HG03342 (cell line): ENCODE results near the gene DPEP2NB.
"Not testable (repeated sequence)": the region's sequence is repeated elsewhere in the genome, so short reads cannot be mapped to it uniquely, and the experiment has no call there.

Source experiments
- ATAC-seq: cut with Tn5 transposase; IDR thresholded peaks from one replicate; pipeline ENCODE4 v1.9.1; 2021; ENCODE audit warnings: mild to moderate bottlenecking, moderate library complexity; ENCODE audit not compliant: unreplicated experiment

Gene DPEP2NB

GRCh38 chr16:68019167-68019680, 3.5 kb upstream of the DPEP2NB start:
- no peak for ATAC-seq

GRCh38 chr16:68013440-68013839, 2.3 kb downstream of the DPEP2NB start:
- no peak for ATAC-seq

- not testable (repeated sequence) for ATAC-seq
Observed at GRCh38 chr16:68009872-68010271, 5.8 kb downstream of the DPEP2NB start.

GRCh38 chr16:68009157-68009735, 6.5 kb downstream of the DPEP2NB start:
- ATAC-seq = no peak

GRCh38 chr16:68005786-68006286, 9.9 kb downstream of the DPEP2NB start:
- no peak for ATAC-seq

GRCh38 chr16:68005211-68005610, 10.5 kb downstream of the DPEP2NB start:
- ATAC-seq = no peak

GRCh38 chr16:68003031-68003430, 12.7 kb downstream of the DPEP2NB start:
- ATAC-seq = no peak

- ATAC-seq = no peak
Observed at GRCh38 chr16:68000450-68000849, 15.3 kb downstream of the DPEP2NB start.

GRCh38 chr16:67999985-68000384, 15.7 kb downstream of the DPEP2NB start:
- ATAC-seq = no peak

GRCh38 chr16:67998779-67999688, 16.7 kb downstream of the DPEP2NB start, which contains the start of gene DPEP2:
TSS of gene DPEP2 (minus strand) at chr16:67999484. CDS start at chr16:67993212, 6,272 bp downstream.
- not testable (repeated sequence) for ATAC-seq

- ATAC-seq = not testable (repeated sequence)
Observed at GRCh38 chr16:67998231-67998778, 17.4 kb downstream of the DPEP2NB start.

- no peak for ATAC-seq
Observed at GRCh38 chr16:67996666-67997065, 19.0 kb downstream of the DPEP2NB start.

GRCh38 chr16:67995423-67995822, 20.3 kb downstream of the DPEP2NB start:
- no peak for ATAC-seq

- ATAC-seq = peak; percentile 12
Observed at GRCh38 chr16:67994040-67994408, 21.7 kb downstream of the DPEP2NB start.

GRCh38 chr16:67993207-67994039, 22.3 kb downstream of the DPEP2NB start:
- ATAC-seq = peak; percentile 64

GRCh38 chr16:67992661-67993206, 23.0 kb downstream of the DPEP2NB start:
- peak; percentile 6 for ATAC-seq

- no peak for ATAC-seq
Observed at GRCh38 chr16:67990018-67990386, 25.7 kb downstream of the DPEP2NB start.

- ATAC-seq = no peak
Observed at GRCh38 chr16:67989322-67990017, 26.2 kb downstream of the DPEP2NB start.

- ATAC-seq = no peak
Observed at GRCh38 chr16:67988675-67989074, 27.0 kb downstream of the DPEP2NB start.
